Activated CD4-positive, alpha-beta T cell treated with anti-CD3 and anti-CD28 coated beads for 36 hours (primary cell): ENCODE data around the gene INPP5B. TPM values are rescaled to one million over a fixed set of nuclear protein-coding genes. Genes with fewer than 3 reads are reported as not detected.

Experiments
- ATAC-seq: fragments of 200-7000 bp; cut with Tn5 transposase; one replicate; pipeline ENCODE4 v1.10.0; 2021; ENCODE audit warnings: mild to moderate bottlenecking, moderate library complexity
- CTCF ChIA-PET: fragments of 350-600 bp; sonication (Branson Sonifier 250); formaldehyde crosslinking; loops from one replicate; lab custom pipeline; 2021; ENCODE audit warnings: antibody characterized with exemption; lab: Charles Lee
- POLR2A ChIA-PET: fragments of 350-600 bp; sonication (Branson Sonifier 250); formaldehyde crosslinking; loops from one replicate; lab custom pipeline; 2021; ENCODE audit warnings: antibody characterized with exemption, inconsistent platforms; lab: Charles Lee
- DNase-seq: peaks from one replicate; pipeline ENCODE4 v3.0.0-alpha.2; 2020
- H3K27ac Mint-ChIP-seq: one replicate; pipeline ENCODE4 v1.8.0; 2021; ENCODE audit warnings: mixed read lengths
- H3K27me3 Mint-ChIP-seq: one replicate; pipeline ENCODE4 v1.8.0; 2021; ENCODE audit warnings: mixed read lengths
- H3K36me3 Mint-ChIP-seq: one replicate; pipeline ENCODE4 v1.8.0; 2021; ENCODE audit warnings: low read depth, mixed read lengths
- H3K4me1 Mint-ChIP-seq: one replicate; pipeline ENCODE4 v1.8.0; 2021; ENCODE audit warnings: mixed read lengths
- H3K4me3 Mint-ChIP-seq: one replicate; pipeline ENCODE4 v1.8.0; 2021; ENCODE audit warnings: mild to moderate bottlenecking, moderate library complexity, mixed read lengths
- H3K9me3 Mint-ChIP-seq: one replicate; pipeline ENCODE4 v1.8.0; 2021; ENCODE audit warnings: low read depth, mixed read lengths
- intact Hi-C, 2 experiments: fragments of 100-400 bp; cut with DNase I in 1 of 2; cut with micrococcal nuclease in 1 of 2; formaldehyde crosslinking; loops; one replicate each; pipeline versions ENCODE4 v1.14.2 to v1.15.1; 2022 to 2024; cut with DNase I, micrococcal nuclease
- total RNA-seq, 2 experiments: library from RNA; stranded (reverse); gene quantifications; one replicate each; pipeline ENCODE4 v1.2.3, GENCODE V29; 2021

The INPP5B gene
- total RNA-seq, 2 experiments from 2014 or later = 27.7 to 28.9 TPM

GRCh38 chr1:37866491-37866890 lies 80.4 kb downstream of the INPP5B start:
- intact Hi-C loops = no loop called here
- peaks cover 33% of the 10 kb centered on the region for H3K36me3 Mint-ChIP-seq
- ATAC-seq (no peak), DNase-seq (no peak)
- no peaks in the 10 kb centered on the region for H3K27me3 Mint-ChIP-seq
- ChIA-PET POLR2A (no interaction called here), CTCF (interaction anchor here (0.6 kb wide), 1 partner anchor 104 kb away, joined by 3 read pairs; no protein-coding TSS in a partner anchor)
- no peaks in the 10 kb centered on the region for H3K9me3 Mint-ChIP-seq
- H3K4me1 Mint-ChIP-seq = peaks cover 19% of the 10 kb centered on the region
- no peak overlapping the region for H3K4me3 Mint-ChIP-seq
- H3K27ac Mint-ChIP-seq = peak overlapping the region; percentile 92

DNA sequence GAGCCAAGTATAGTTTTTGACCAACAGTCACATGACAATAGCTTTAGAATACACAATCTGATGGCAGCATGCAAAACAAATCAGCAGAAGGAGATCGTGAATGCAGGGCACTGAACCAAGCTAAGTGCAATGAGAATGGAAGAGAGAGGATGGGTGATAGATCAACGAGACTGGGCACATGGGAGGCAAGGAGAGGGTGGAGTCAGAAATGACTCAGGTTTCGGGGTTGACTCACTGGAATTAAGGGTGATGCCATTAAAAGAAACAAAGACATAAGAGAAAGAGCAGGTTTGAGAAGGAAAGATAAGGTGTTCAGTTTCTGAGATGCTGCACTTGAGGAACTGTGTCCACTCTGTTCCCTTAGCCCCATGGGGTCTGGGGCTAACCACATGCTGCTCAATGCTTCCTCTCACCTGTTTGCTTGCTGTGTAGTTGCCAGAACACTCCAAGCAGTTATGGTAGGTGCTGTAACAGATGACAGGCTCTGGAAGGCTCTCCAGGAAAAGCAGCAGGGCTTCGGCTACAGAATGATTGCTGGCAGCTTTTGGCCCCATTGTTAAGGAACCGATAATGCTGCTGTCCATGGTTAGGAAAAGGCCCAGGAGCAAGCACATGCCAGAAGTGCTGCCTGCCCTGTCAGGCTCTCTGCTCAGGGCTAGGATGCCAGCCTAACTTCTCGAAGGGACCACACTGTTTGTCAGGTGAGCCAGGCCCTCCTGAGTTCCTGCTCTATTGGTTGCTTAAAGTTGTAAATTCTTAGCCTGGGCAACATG lies 81.3 kb downstream of the INPP5B start:
- peak; percentile 71 for DNase-seq
- peaks cover 19% of the 10 kb centered on the region for H3K4me1 Mint-ChIP-seq
- H3K27ac Mint-ChIP-seq = peak overlapping the region; percentile 92
- peaks cover 33% of the 10 kb centered on the region for H3K36me3 Mint-ChIP-seq
- no peaks in the 10 kb centered on the region for H3K9me3 Mint-ChIP-seq
- peak; percentile 93 for ATAC-seq
- H3K4me3 Mint-ChIP-seq = no peak overlapping the region
- intact Hi-C loops = no loop called here
- ChIA-PET CTCF (interaction anchor here (0.6 to 1.4 kb wide), 4 partner anchors 11 to 263 kb away, joined by 3 to 6 read pairs (median 4); no protein-coding TSS in a partner anchor), POLR2A (no interaction called here)
- H3K27me3 Mint-ChIP-seq = no peaks in the 10 kb centered on the region

- H3K27me3 Mint-ChIP-seq = no peaks in the 10 kb centered on the region
- no peak for ATAC-seq
- POLR2A ChIA-PET = interaction anchor here (0.6 to 0.7 kb wide), 3 partner anchors 54 to 207 kb away, joined by 3 to 5 read pairs (median 4); partner anchors contain the start of genes C1orf122 and YRDC
- H3K9me3 Mint-ChIP-seq = no peaks in the 10 kb centered on the region
- CTCF ChIA-PET = interaction anchor here (0.6 to 1.1 kb wide), 3 partner anchors 15 to 102 kb away, joined by 3 to 4 read pairs (median 3); no protein-coding TSS in a partner anchor
- H3K4me1 Mint-ChIP-seq = peaks cover 35% of the 10 kb centered on the region
- no peak overlapping the region for H3K4me3 Mint-ChIP-seq
- peak overlapping the region; percentile 79 for H3K27ac Mint-ChIP-seq
- no peak for DNase-seq
- intact Hi-C loops = no loop called here
- peaks cover 27% of the 10 kb centered on the region for H3K36me3 Mint-ChIP-seq
Observed at GRCh38 chr1:37862330-37862729, 84.5 kb downstream of the INPP5B start.

GRCh38 chr1:37861151-37861550 lies 85.7 kb downstream of the INPP5B start:
- ChIA-PET CTCF (interaction anchor here (0.6 to 1.7 kb wide), 2 partner anchors 12 to 177 kb away, joined by 3 read pairs; no protein-coding TSS in a partner anchor), POLR2A (no interaction called here)
- Mint-ChIP-seq H3K36me3 (peaks cover 29% of the 10 kb centered on the region), H3K27ac (no peak overlapping the region), H3K27me3 (no peaks in the 10 kb centered on the region), H3K4me1 (peaks cover 40% of the 10 kb centered on the region), H3K4me3 (peak overlapping the region; percentile 87), H3K9me3 (no peaks in the 10 kb centered on the region)
- no peak for DNase-seq
- intact Hi-C loops = no loop called here
- no peak for ATAC-seq

- no peak for ATAC-seq
- DNase-seq = no peak
- Mint-ChIP-seq H3K27me3 (no peaks in the 10 kb centered on the region), H3K36me3 (peaks cover 28% of the 10 kb centered on the region), H3K4me3 (peak overlapping the region; percentile 87), H3K27ac (peak overlapping the region; percentile 93), H3K4me1 (peaks cover 38% of the 10 kb centered on the region), H3K9me3 (no peaks in the 10 kb centered on the region)
- CTCF ChIA-PET = interaction anchor here (0.5 to 2.8 kb wide), 20 partner anchors 9 to 1754 kb away, joined by 3 to 25 read pairs (median 3); partner anchors contain the start of genes C1orf122, EPHA10, SF3A3 and YRDC
- POLR2A ChIA-PET = no interaction called here
- intact Hi-C loops = loop anchor here in 1 of 2 experiments (1.0 kb wide), 1 partner anchor 52 kb away; the partner anchor contains the start of gene YRDC
Observed at GRCh38 chr1:37860346-37860666, 86.5 kb downstream of the INPP5B start.

GRCh38 chr1:37859507-37860345 lies 87.1 kb downstream of the INPP5B start, which contains the start of gene MTF1:
TSS of gene MTF1 (minus strand) at chr1:37859592. CDS start at chr1:37857658, 1,934 bp downstream.
- H3K27me3 Mint-ChIP-seq = no peaks in the 10 kb centered on the region

DNA sequence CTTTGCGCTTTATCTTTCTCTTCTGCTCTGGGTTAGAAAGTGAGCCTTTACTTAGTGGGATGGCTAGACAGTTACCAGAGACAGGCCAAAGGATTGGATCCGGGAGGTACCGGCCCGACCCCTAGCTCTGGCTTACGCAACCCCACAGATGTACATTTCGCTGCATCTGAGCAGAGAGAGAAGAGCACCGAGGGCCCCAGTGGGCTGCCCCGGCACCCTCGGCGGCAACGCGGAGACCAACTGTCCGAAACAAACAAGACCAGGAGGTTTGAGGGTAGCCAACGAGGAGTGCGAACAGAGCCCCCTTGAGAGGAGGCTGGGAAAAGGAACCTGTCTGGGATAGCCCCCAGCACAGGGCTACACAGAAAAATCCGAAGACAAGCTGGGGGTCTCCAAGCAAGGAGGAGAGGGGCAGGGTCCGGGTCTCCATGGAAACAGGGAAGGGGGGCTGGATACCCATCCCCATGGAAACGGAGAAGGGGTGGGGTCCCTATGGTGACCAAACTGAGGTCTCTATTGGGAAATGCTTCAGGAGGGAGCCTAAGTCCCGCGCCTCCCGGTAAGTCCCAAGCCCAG lies 87.8 kb downstream of the INPP5B start:
- peak; percentile 23 for DNase-seq
- no peak for ATAC-seq
- no peaks in the 10 kb centered on the region for H3K27me3 Mint-ChIP-seq
- H3K4me3 Mint-ChIP-seq = peak overlapping the region; percentile 87
- POLR2A ChIA-PET = interaction anchor here (0.7 to 1.4 kb wide), 3 partner anchors 51 to 168 kb away, joined by 3 to 10 read pairs (median 10); partner anchors contain the start of genes C1orf122, CDCA8 and YRDC
- CTCF ChIA-PET = interaction anchor here (0.6 to 2.8 kb wide), 25 partner anchors 8 to 1404 kb away, joined by 3 to 25 read pairs (median 3); partner anchors contain the start of genes C1orf122, CDCA8, EPHA10 and SF3A3
- no peaks in the 10 kb centered on the region for H3K9me3 Mint-ChIP-seq
- peaks cover 41% of the 10 kb centered on the region for H3K4me1 Mint-ChIP-seq
- peaks cover 26% of the 10 kb centered on the region for H3K36me3 Mint-ChIP-seq
- H3K27ac Mint-ChIP-seq = peak overlapping the region; percentile 93
- intact Hi-C loops = loop anchor here (1.0 to 10.0 kb wide), 10 partner anchors 51 to 1395 kb away; partner anchors contain the start of genes CDCA8 (in 2 of the 2), ZC3H12A (in 2 of the 2), MRPS15 (in 1 of the 2) and SF3A3 (in 1 of the 2)

More at GRCh38 chr1:37859507-37860345, 87.1 kb downstream of the INPP5B start, which contains the start of gene MTF1:
- intact Hi-C loops = loop anchor here (1.0 to 10.0 kb wide), 10 partner anchors 51 to 1395 kb away; partner anchors contain the start of genes CDCA8 (in 2 of the 2), YRDC (in 2 of the 2), ZC3H12A (in 2 of the 2) and MRPS15 (in 1 of the 2)
- H3K4me3 Mint-ChIP-seq = peak within 1 kb of the TSS; percentile 87
- POLR2A ChIA-PET = interaction anchor here (0.6 to 1.4 kb wide), 4 partner anchors 9 to 169 kb away, joined by 3 to 10 read pairs (median 6); partner anchors contain the start of genes C1orf122, CDCA8 and YRDC
- DNase-seq (peak; percentile 98), ATAC-seq (peak; percentile 98)
- no peaks in the 10 kb centered on the region for H3K9me3 Mint-ChIP-seq
- peaks cover 29% of the 10 kb centered on the region for H3K36me3 Mint-ChIP-seq
- peak within 1 kb of the TSS; percentile 93 for H3K27ac Mint-ChIP-seq
- peaks cover 40% of the 10 kb centered on the region for H3K4me1 Mint-ChIP-seq
- CTCF ChIA-PET = interaction anchor here (0.6 to 2.8 kb wide), 40 partner anchors 8 to 1411 kb away, joined by 3 to 25 read pairs (median 3); partner anchors contain the start of genes C1orf122, CDCA8, EPHA10 and SF3A3

DNA sequence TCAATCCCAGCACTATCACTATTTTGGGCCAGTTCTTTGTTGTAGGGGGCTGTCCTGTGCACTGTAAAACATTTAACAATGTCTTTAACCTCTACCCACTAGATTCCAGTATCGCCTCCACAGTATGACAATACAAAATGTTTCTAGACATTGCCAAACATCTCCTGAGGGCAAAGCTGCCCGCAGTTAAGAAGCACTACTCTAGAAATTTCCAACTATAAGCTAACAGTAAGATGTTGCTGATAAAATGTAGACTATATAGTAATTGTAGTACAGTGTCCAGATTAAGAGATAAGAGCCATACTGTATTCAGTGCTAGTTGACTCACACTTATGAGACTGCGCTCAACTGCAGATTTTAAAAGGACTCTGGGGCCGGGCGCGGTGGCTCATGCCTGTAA lies 92.4 kb downstream of the INPP5B start:
- peak overlapping the region; percentile 3 for H3K27ac Mint-ChIP-seq
- peaks cover 29% of the 10 kb centered on the region for H3K36me3 Mint-ChIP-seq
- intact Hi-C loops = loop anchor here in 1 of 2 experiments (10.0 kb wide), 1 partner anchor 380 kb away; the partner anchor contains the start of gene ZC3H12A
- DNase-seq (no peak), ATAC-seq (no peak)
- POLR2A ChIA-PET = no interaction called here
- no peaks in the 10 kb centered on the region for H3K9me3 Mint-ChIP-seq
- CTCF ChIA-PET = interaction anchor here (1.2 to 1.7 kb wide), 2 partner anchors 10 to 38 kb away, joined by 4 to 6 read pairs; no protein-coding TSS in a partner anchor
- H3K27me3 Mint-ChIP-seq = no peaks in the 10 kb centered on the region
- no peak overlapping the region for H3K4me3 Mint-ChIP-seq
- H3K4me1 Mint-ChIP-seq = peaks cover 44% of the 10 kb centered on the region

DNA sequence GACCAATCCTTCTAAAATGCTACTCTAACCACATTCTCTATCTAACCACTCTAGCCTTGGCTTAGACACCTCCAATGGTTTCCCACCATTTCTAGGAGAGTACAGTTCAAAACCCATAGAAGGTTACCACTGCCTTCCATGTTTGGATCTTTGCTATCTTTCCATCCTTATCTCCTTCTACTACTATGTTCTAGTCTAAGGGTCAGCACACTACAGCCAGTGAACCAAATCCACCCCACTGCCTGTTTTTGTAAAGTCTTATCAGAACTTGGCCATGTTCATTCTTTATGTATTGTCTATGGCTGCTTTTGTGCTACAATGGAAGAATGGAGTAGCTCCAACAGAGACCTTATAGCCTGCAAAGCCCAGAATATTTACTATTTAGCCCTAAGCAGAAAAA lies 93.7 kb downstream of the INPP5B start:
- H3K27me3 Mint-ChIP-seq = no peaks in the 10 kb centered on the region
- H3K27ac Mint-ChIP-seq = no peak overlapping the region
- H3K36me3 Mint-ChIP-seq = peaks cover 33% of the 10 kb centered on the region
- ChIA-PET POLR2A (no interaction called here), CTCF (interaction anchor here (0.9 kb wide), 1 partner anchor 30 kb away, joined by 3 read pairs; no protein-coding TSS in a partner anchor)
- peaks cover 47% of the 10 kb centered on the region for H3K4me1 Mint-ChIP-seq
- H3K9me3 Mint-ChIP-seq = no peaks in the 10 kb centered on the region
- intact Hi-C loops = loop anchor here in 1 of 2 experiments (10.0 kb wide), 1 partner anchor 378 kb away; the partner anchor contains the start of gene ZC3H12A
- no peak overlapping the region for H3K4me3 Mint-ChIP-seq
- DNase-seq (no peak), ATAC-seq (no peak)

DNA sequence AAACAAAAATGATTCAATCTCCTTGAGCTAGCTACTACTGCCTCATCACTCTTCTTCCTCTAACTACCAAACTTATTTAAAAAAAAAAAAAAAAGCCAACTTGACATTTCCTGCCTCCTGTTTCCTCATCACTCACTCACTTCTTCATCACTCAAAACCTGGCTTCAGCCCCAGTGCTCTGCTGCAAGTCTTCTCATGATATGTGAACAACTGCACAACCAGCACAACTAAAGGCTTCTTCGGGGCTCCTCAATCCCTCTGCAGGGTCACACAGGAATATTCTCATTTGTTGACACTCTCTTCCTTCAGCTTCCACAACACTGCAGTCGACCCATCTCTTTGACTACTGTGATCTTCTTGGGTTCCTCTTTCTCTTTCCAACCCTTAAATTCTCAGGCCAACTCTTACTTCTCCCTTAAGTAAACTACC lies 95.1 kb downstream of the INPP5B start:
- Mint-ChIP-seq H3K4me1 (peaks cover 45% of the 10 kb centered on the region), H3K27ac (no peak overlapping the region), H3K36me3 (peaks cover 28% of the 10 kb centered on the region), H3K4me3 (no peak overlapping the region), H3K27me3 (no peaks in the 10 kb centered on the region), H3K9me3 (no peaks in the 10 kb centered on the region)
- POLR2A ChIA-PET = interaction anchor here (0.6 to 0.7 kb wide), 3 partner anchors 97 to 922 kb away, joined by 3 to 6 read pairs (median 4); no protein-coding TSS in a partner anchor
- DNase-seq (peak; percentile 10), ATAC-seq (peak; percentile 66)
- intact Hi-C loops = loop anchor here in 1 of 2 experiments (10.0 kb wide), 1 partner anchor 377 kb away; the partner anchor contains the start of gene ZC3H12A
- CTCF ChIA-PET = interaction anchor here (0.6 to 2.2 kb wide), 6 partner anchors 7 to 1066 kb away, joined by 3 to 8 read pairs (median 4); partner anchors contain the start of gene MTF1
